Stimulated activated naive CD8-positive, alpha-beta T cell treated with anti-CD3 and anti-CD28 coated beads, Interleukin-15, amount 100 ng/mL, for 72 hours (primary cell): Measurements from ENCODE around the gene CC2D2A.

Experiments used
- ATAC-seq: fragments of 150-1000 bp; cut with Tn5 transposase; 2 replicates; pipeline ENCODE4 v1.10.0; 2021; ENCODE audit warnings: mild to moderate bottlenecking, moderate library complexity
- DNase-seq, 2 donors: peaks; one replicate each; pipeline ENCODE4 v3.0.0; 2021 to 2022
- H3K27ac Mint-ChIP-seq, 2 donors: one replicate each; pipeline ENCODE4 v1.8.0; 2022; ENCODE audit warnings: mild to moderate bottlenecking in 2 of 2, mixed read lengths in 2 of 2, moderate library complexity in 2 of 2
- H3K27me3 Mint-ChIP-seq: one replicate; pipeline ENCODE4 v1.8.0; 2022; ENCODE audit warnings: mixed read lengths
- H3K4me1 Mint-ChIP-seq: one replicate; pipeline ENCODE4 v1.8.0; 2022; ENCODE audit warnings: mild to moderate bottlenecking, mixed read lengths
- H3K4me3 Mint-ChIP-seq, 2 donors: one replicate each; pipeline ENCODE4 v1.8.0; 2022; ENCODE audit warnings: mild to moderate bottlenecking in 2 of 2, mixed read lengths in 2 of 2, moderate library complexity in 1 of 2
- H3K9me3 Mint-ChIP-seq, 2 donors: one replicate each; pipeline ENCODE4 v1.8.0; 2022; ENCODE audit warnings: mixed read lengths in 2 of 2

Gene CC2D2A

GRCh38 chr4:15552557-15553362 is 83.1 kb downstream of the CC2D2A start:
- DNase-seq (no peak), ATAC-seq (no peak)
- H3K27ac Mint-ChIP-seq = no peak overlapping the region
- peaks cover 6% of the 10 kb centered on the region for H3K4me1 Mint-ChIP-seq
- no peaks in the 10 kb centered on the region for H3K9me3 Mint-ChIP-seq
- H3K4me3 Mint-ChIP-seq = no peak overlapping the region
- no peaks in the 10 kb centered on the region for H3K27me3 Mint-ChIP-seq

DNA sequence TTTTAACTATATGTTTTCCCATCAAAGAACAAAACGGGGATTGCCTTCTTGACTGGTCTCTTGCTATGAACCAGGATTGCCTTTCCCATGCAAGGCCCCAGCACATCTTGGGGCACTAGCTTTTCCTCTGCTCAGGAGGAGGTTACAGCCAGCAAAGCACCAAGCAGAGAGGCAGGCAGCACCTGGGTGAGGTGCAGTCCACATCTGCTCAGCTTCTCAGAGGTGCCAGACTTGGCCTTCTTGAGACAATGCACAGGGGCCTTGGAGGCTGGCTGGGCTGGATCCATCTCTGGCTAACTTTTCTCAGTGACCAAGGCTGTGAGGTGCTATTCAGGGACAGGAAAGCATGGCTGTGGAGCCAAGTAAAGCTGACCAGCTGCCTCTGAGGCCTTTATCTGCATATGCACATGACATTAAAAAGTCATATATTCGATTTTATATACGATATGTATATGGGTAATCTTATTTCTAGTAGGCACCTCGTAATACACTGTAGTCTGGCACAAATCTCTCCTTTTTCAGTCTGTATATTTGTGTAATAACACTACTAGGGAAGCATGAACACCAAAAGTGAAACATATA is 86.9 kb downstream of the CC2D2A start:
- ATAC-seq (no peak), DNase-seq (no peak)
- no peaks in the 10 kb centered on the region for H3K9me3 Mint-ChIP-seq
- H3K4me1 Mint-ChIP-seq = no peaks in the 10 kb centered on the region
- no peak overlapping the region for H3K4me3 Mint-ChIP-seq
- H3K27me3 Mint-ChIP-seq = no peaks in the 10 kb centered on the region
- H3K27ac Mint-ChIP-seq = no peak overlapping the region

- no peak for DNase-seq
- no peak for ATAC-seq
- Mint-ChIP-seq H3K9me3 (no peaks in the 10 kb centered on the region), H3K27me3 (no peaks in the 10 kb centered on the region), H3K27ac (no peak overlapping the region), H3K4me3 (no peak overlapping the region), H3K4me1 (no peaks in the 10 kb centered on the region)
These were observed 88.3 kb downstream of the CC2D2A start for GRCh38 chr4:15557786-15558550.

DNA sequence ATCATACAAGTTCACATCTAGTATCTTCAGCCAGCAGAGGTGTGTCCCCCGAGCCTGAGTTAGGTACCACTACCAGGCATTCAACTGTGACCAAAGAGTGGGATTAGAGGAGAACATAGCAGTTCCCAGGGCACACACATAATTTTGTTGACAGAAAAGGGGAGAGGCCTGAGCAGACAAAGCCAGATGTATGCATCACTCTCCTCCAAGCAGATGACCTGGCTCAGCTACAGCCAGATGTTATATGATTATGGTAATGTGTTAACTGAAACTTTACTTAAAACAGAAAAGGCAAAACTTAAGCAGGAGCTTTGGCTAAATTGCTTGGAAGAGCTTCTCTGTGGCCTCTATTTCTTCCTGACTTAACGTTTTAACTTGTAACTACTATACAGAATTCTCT is 88.9 kb downstream of the CC2D2A start:
- H3K4me1 Mint-ChIP-seq = no peaks in the 10 kb centered on the region
- H3K27ac Mint-ChIP-seq = no peak overlapping the region
- no peaks in the 10 kb centered on the region for H3K27me3 Mint-ChIP-seq
- DNase-seq (no peak), ATAC-seq (no peak)
- H3K9me3 Mint-ChIP-seq = no peaks in the 10 kb centered on the region
- H3K4me3 Mint-ChIP-seq = no peak overlapping the region

- no peaks in the 10 kb centered on the region for H3K9me3 Mint-ChIP-seq
- no peak for ATAC-seq
These were observed 92.4 kb downstream of the CC2D2A start for GRCh38 chr4:15562114-15562513.

GRCh38 chr4:15562623-15563022 is 92.9 kb downstream of the CC2D2A start:
- H3K27me3 Mint-ChIP-seq = no peaks in the 10 kb centered on the region
- no peak overlapping the region for H3K27ac Mint-ChIP-seq
- no peak overlapping the region for H3K4me3 Mint-ChIP-seq
- no peaks in the 10 kb centered on the region for H3K9me3 Mint-ChIP-seq
- H3K4me1 Mint-ChIP-seq = no peaks in the 10 kb centered on the region
- no peak for ATAC-seq
- DNase-seq = no peak

More at GRCh38 chr4:15562114-15562513, 92.4 kb downstream of the CC2D2A start:
- H3K27ac Mint-ChIP-seq = no peak overlapping the region
- no peak for DNase-seq
- no peak overlapping the region for H3K4me3 Mint-ChIP-seq
- H3K4me1 Mint-ChIP-seq = no peaks in the 10 kb centered on the region
- no peaks in the 10 kb centered on the region for H3K27me3 Mint-ChIP-seq

DNA sequence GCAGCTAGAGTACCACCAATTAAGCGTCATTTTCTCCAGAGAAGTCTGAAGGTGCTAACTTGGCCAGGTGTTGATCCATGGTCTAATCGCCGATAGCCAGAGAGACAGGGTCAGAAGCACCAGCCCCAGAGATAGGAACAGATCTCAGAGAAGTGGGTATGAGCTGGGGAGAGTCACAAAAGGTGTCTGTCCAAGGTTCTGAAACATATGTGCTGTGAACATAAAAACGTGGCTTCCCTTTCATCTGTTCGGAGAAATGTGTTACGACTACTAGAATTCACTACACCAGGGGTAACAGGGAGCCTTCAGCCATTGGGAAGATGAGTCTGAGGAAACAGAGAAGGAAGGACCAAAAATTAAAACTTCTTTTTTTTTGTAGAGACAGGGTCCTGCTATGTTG is 94.2 kb downstream of the CC2D2A start:
- no peak for DNase-seq
- H3K4me1 Mint-ChIP-seq = no peaks in the 10 kb centered on the region
- H3K27ac Mint-ChIP-seq = no peak overlapping the region
- H3K9me3 Mint-ChIP-seq = no peaks in the 10 kb centered on the region
- H3K4me3 Mint-ChIP-seq = no peak overlapping the region
- H3K27me3 Mint-ChIP-seq = no peaks in the 10 kb centered on the region
- ATAC-seq = no peak

- no peak for DNase-seq
- H3K27me3 Mint-ChIP-seq = no peaks in the 10 kb centered on the region
These were observed 99.1 kb downstream of the CC2D2A start for GRCh38 chr4:15568821-15569220.

DNA sequence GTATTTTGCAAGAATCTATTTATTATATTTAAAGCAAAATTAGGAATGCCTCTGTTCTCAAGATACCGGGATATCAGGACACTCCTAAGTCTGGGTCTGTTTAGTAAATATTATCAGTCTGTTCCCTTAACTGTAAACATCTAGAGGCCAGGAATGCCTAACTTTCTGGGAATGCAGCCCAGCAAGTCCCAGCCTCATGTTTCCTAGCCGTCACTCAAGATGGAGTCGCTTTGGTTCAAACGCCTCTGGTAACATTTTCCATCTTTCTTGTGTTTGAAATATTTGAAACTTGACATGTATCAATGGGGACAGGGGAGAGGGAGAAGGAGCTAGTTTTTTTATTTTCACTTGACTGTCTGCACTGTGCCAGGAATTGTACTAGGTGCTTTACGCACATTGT is 100.1 kb downstream of the CC2D2A start:
- Mint-ChIP-seq H3K4me1 (no peaks in the 10 kb centered on the region), H3K9me3 (no peaks in the 10 kb centered on the region), H3K27me3 (no peaks in the 10 kb centered on the region), H3K4me3 (no peak overlapping the region), H3K27ac (no peak overlapping the region)
- DNase-seq = no peak
- no peak for ATAC-seq

More at GRCh38 chr4:15568821-15569220, 99.1 kb downstream of the CC2D2A start:
- no peak overlapping the region for H3K4me3 Mint-ChIP-seq
- ATAC-seq = no peak
- no peak overlapping the region for H3K27ac Mint-ChIP-seq
- no peaks in the 10 kb centered on the region for H3K4me1 Mint-ChIP-seq
- no peaks in the 10 kb centered on the region for H3K9me3 Mint-ChIP-seq

GRCh38 chr4:15575966-15576365 is 106.3 kb downstream of the CC2D2A start:
- ATAC-seq (no peak), DNase-seq (no peak)
- Mint-ChIP-seq H3K4me1 (no peaks in the 10 kb centered on the region), H3K27ac (no peak overlapping the region), H3K9me3 (no peaks in the 10 kb centered on the region), H3K4me3 (no peak overlapping the region), H3K27me3 (no peaks in the 10 kb centered on the region)

DNA sequence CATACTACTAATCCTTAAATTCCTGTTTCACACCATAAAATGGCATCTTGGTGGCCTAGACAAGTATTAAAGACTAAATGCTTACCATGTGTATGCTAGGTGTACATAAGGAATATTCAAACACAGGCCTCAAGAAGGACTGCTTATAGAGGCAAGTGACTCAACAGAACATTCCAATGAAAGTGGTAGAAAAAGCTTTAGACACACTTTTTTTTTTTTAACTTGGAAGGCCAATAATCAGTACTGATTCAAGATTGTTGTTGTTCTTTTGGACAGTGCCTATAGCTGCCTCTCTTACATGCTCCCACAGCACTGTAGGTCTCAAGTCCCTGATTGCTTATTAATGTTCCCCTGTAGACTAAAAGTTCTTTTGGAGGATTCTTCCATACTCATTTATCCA is 107.8 kb downstream of the CC2D2A start:
- DNase-seq = no peak
- ATAC-seq = no peak
- no peak overlapping the region for H3K27ac Mint-ChIP-seq
- no peak overlapping the region for H3K4me3 Mint-ChIP-seq
- H3K4me1 Mint-ChIP-seq = no peaks in the 10 kb centered on the region
- no peaks in the 10 kb centered on the region for H3K9me3 Mint-ChIP-seq
- H3K27me3 Mint-ChIP-seq = no peaks in the 10 kb centered on the region

- no peak overlapping the region for H3K4me3 Mint-ChIP-seq
- no peaks in the 10 kb centered on the region for H3K27me3 Mint-ChIP-seq
- ATAC-seq = no peak
- no peak overlapping the region for H3K27ac Mint-ChIP-seq
- no peak for DNase-seq
- no peaks in the 10 kb centered on the region for H3K9me3 Mint-ChIP-seq
- H3K4me1 Mint-ChIP-seq = no peaks in the 10 kb centered on the region
These were observed 115.1 kb downstream of the CC2D2A start for GRCh38 chr4:15584785-15585184.

DNA sequence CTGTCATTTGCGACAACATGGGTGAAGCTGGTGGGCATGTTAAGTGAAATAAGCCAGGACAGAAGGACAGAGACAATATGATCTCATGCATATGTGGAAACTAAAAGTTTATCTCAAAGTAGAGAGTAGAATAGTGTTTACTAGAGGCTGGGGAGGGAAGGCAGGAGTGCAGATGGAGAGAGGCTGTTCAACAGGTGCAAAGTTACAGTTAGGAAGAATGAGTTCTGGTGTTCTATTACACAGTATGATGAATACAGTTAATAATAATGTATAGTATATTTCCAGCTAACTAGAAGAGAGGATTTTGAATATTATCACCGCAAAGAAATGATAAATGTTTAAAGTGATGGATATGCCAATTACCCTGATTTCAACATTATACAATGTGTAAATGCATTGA is 115.6 kb downstream of the CC2D2A start:
- no peaks in the 10 kb centered on the region for H3K9me3 Mint-ChIP-seq
- H3K27me3 Mint-ChIP-seq = no peaks in the 10 kb centered on the region
- H3K27ac Mint-ChIP-seq = no peak overlapping the region
- ATAC-seq (no peak), DNase-seq (no peak)
- no peaks in the 10 kb centered on the region for H3K4me1 Mint-ChIP-seq
- no peak overlapping the region for H3K4me3 Mint-ChIP-seq

DNA sequence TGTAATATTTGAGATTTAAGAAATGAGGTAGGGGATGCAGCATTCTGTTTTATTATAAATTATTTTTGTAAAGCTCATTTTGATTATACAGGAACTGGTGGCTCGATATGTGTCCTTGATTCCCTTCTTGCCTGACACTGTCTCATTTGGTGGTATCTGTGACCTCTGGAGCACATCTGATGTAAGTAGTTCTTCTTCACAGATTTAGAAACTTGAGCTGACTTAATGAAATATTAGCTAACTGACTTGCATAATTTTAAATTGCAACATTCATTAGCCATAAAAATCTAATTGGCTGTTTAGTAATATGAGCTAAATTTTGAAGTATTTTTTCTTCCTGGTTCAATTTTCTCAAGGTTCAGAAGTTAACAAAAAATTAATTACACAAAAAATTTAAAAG is 116.4 kb downstream of the CC2D2A start:
- no peaks in the 10 kb centered on the region for H3K27me3 Mint-ChIP-seq
- H3K4me3 Mint-ChIP-seq = no peak overlapping the region
- no peak for ATAC-seq
- no peaks in the 10 kb centered on the region for H3K4me1 Mint-ChIP-seq
- no peak for DNase-seq
- H3K9me3 Mint-ChIP-seq = no peaks in the 10 kb centered on the region
- no peak overlapping the region for H3K27ac Mint-ChIP-seq

DNA sequence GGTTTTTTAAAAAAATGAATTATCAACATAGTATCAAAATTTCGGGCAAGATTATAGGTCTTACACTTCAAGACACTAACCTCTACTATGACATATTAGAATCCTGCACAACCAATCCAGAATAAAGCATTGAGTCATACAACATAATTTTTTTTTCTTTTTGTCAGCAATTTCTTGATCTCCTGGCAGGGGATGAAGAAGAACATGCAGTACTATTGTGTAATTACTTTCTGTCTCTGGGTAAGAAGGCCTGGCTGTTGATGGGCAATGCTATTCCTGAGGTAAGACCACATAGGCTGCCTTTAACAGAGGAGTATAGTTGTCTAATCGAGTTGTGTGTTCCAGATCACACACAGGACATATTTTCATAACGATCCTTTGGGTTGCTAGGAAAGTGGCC is 118.0 kb downstream of the CC2D2A start:
- no peak overlapping the region for H3K27ac Mint-ChIP-seq
- no peaks in the 10 kb centered on the region for H3K27me3 Mint-ChIP-seq
- H3K4me1 Mint-ChIP-seq = no peaks in the 10 kb centered on the region
- ATAC-seq (no peak), DNase-seq (no peak)
- no peak overlapping the region for H3K4me3 Mint-ChIP-seq
- no peaks in the 10 kb centered on the region for H3K9me3 Mint-ChIP-seq

GRCh38 chr4:15592799-15593198 is 123.1 kb downstream of the CC2D2A start:
- DNase-seq (no peak), ATAC-seq (no peak)
- Mint-ChIP-seq H3K4me1 (no peaks in the 10 kb centered on the region), H3K4me3 (no peak overlapping the region), H3K27me3 (no peaks in the 10 kb centered on the region), H3K9me3 (no peaks in the 10 kb centered on the region), H3K27ac (no peak overlapping the region)
